Measurements from ENCODE around the gene VAC14. TPM values are rescaled to one million over a fixed set of nuclear protein-coding genes. Genes with fewer than 3 reads are reported as not detected.

VAC14 gene
- polyA plus RNA-seq, 1 of the 3 experiments (the other 2 are of a cell fraction) = 33.2 TPM

DNA sequence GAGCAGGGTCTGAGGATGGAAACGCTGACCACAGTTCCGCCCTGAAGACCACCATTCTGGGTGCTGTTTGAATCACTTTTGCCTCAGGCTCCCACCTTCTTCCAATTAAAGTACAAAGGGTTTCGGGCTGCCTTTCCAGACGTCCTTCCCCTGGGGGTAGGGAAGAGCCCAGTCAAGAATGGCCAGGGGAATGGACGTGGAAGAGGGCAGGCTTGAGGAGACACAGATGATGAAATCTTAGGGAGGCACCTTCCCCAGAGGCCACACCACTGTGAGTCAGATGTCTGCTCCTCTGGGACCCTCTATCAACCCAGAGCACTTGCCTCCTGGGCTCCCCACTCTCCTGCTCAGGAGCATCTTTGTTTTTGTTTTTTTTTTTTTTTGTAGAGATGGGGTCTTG, 87.6 kb downstream of the VAC14 start (continued):
- TF ChIP-seq, protein P1, sequence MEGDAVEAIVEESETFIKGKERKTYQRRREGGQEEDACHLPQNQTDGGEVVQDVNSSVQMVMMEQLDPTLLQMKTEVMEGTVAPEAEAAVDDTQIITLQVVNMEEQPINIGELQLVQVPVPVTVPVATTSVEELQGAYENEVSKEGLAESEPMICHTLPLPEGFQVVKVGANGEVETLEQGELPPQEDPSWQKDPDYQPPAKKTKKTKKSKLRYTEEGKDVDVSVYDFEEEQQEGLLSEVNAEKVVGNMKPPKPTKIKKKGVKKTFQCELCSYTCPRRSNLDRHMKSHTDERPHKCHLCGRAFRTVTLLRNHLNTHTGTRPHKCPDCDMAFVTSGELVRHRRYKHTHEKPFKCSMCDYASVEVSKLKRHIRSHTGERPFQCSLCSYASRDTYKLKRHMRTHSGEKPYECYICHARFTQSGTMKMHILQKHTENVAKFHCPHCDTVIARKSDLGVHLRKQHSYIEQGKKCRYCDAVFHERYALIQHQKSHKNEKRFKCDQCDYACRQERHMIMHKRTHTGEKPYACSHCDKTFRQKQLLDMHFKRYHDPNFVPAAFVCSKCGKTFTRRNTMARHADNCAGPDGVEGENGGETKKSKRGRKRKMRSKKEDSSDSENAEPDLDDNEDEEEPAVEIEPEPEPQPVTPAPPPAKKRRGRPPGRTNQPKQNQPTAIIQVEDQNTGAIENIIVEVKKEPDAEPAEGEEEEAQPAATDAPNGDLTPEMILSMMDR (IDR thresholded peaks at IDR 0.05) = no peak
- TF ChIP-seq MEF2A (IDR thresholded peaks at IDR 0.05; ENCODE audit: borderline replicate concordance, low read depth) (no peak), EZH2phosphoT487 (IDR thresholded peaks at IDR 0.05; ENCODE audit: borderline replicate concordance, low read depth) (no peak), RAD21 (IDR thresholded peaks at IDR 0.05; ENCODE audit: low read length) (no peak), CHD2 (IDR thresholded peaks at IDR 0.05; ENCODE audit: low read length, partially characterized antibody) (no peak), RFX5 (IDR thresholded peaks at IDR 0.05; ENCODE audit: low read length) (no peak), SIN3A (IDR thresholded peaks at IDR 0.05; ENCODE audit: borderline replicate concordance, low read depth, low read length) (no peak), NRF1 (IDR thresholded peaks at IDR 0.05; ENCODE audit: low read depth, low read length) (no peak)
- TF ChIP-seq, protein P2, sequence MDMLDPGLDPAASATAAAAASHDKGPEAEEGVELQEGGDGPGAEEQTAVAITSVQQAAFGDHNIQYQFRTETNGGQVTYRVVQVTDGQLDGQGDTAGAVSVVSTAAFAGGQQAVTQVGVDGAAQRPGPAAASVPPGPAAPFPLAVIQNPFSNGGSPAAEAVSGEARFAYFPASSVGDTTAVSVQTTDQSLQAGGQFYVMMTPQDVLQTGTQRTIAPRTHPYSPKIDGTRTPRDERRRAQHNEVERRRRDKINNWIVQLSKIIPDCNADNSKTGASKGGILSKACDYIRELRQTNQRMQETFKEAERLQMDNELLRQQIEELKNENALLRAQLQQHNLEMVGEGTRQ (IDR thresholded peaks at IDR 0.05; ENCODE audit: borderline replicate concordance, low read depth, low read length) = no peak

DNA sequence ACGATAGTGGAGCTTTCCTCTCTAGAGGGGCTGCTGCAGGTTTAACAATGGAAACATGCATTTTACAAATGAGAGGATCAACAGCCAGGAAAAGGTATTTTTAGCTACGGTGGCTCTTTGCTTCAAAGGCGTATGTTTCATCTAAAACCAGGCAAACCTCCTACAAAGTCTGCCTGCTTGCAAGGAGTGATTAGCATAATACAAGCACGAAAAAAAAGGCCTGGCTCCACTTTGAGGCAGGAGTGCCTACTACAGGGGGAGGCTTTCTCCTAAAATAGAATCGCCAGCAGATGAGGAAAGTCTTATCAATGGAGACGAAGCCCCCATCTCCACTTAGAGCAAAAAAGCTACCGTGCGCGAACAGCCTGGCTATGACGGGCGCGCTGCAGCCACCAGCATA, 88.0 kb downstream of the VAC14 start:
- 100% methylated on average over 5 of the region's 12 CpGs for WGBS (ENCODE audit: low lambda C conversion rate)
- no peak overlapping the region for H3K4me2 ChIP-seq
- H3K27ac ChIP-seq (ENCODE audit: low read depth in 2 of 2, low read length in 1 of 2) = peak overlapping the region in 1 of 2 experiments; percentile 98; a peak in 2 of 4 replicates
- peaks cover 31 to 80% of the 10 kb centered on the region in 2 experiments for H3K4me1 ChIP-seq (ENCODE audit: control insufficient read depth in 1 of 2, insufficient read depth in 2 of 2, low read depth in 1 of 2, low read length in 1 of 2)
- no peak for TF ChIP-seq MEF2A (IDR thresholded peaks at IDR 0.05; ENCODE audit: borderline replicate concordance, low read depth)
- TF ChIP-seq FOXM1 (IDR thresholded peaks at IDR 0.05; ENCODE audit: low read depth) = no peak
- no peak for TF ChIP-seq CHD2 (IDR thresholded peaks at IDR 0.05; ENCODE audit: low read length, partially characterized antibody)
- no peak for TF ChIP-seq YY1 (IDR thresholded peaks at IDR 0.05; ENCODE audit: low read depth)
- TF ChIP-seq SMC3 (IDR thresholded peaks at IDR 0.05; ENCODE audit: low read depth, low read length) = no peak
- TF ChIP-seq, protein P3, sequence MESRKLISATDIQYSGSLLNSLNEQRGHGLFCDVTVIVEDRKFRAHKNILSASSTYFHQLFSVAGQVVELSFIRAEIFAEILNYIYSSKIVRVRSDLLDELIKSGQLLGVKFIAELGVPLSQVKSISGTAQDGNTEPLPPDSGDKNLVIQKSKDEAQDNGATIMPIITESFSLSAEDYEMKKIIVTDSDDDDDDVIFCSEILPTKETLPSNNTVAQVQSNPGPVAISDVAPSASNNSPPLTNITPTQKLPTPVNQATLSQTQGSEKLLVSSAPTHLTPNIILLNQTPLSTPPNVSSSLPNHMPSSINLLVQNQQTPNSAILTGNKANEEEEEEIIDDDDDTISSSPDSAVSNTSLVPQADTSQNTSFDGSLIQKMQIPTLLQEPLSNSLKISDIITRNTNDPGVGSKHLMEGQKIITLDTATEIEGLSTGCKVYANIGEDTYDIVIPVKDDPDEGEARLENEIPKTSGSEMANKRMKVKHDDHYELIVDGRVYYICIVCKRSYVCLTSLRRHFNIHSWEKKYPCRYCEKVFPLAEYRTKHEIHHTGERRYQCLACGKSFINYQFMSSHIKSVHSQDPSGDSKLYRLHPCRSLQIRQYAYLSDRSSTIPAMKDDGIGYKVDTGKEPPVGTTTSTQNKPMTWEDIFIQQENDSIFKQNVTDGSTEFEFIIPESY (IDR thresholded peaks at IDR 0.05; ENCODE audit: borderline replicate concordance, low read depth) = no peak
- TF ChIP-seq EP300 (IDR thresholded peaks at IDR 0.05; ENCODE audit: borderline replicate concordance in 1 of 2, low read depth in 1 of 2, low read length in 1 of 2) = no peak
- H3K36me3 ChIP-seq (replicated peaks in 1 of 2; ENCODE audit: control insufficient read depth in 1 of 2, insufficient read depth in 2 of 2, low read length in 1 of 2) = no peaks in the 10 kb centered on the region
- H3K79me2 ChIP-seq (ENCODE audit: insufficient read depth) = no peaks in the 10 kb centered on the region
- no peaks in the 10 kb centered on the region for H3K27me3 ChIP-seq (ENCODE audit: insufficient read depth)
- H3F3A ChIP-seq (replicated peaks; ENCODE audit: insufficient read depth) = peaks cover 24% of the 10 kb centered on the region
- no peaks in the 10 kb centered on the region for H3K9me2 ChIP-seq
- no peak overlapping the region for H3K9ac ChIP-seq
- ChIA-PET CTCF (interaction anchor here (0.6 to 4.7 kb wide), 5 partner anchors 9 to 60 kb away, joined by 3 to 29 read pairs (median 4); no protein-coding TSS in a partner anchor), POLR2A (interaction anchor here (1.1 to 3.0 kb wide), 3 partner anchors 10 to 28 kb away, joined by 3 to 17 read pairs (median 5); no protein-coding TSS in a partner anchor)
- H4K20me1 ChIP-seq (ENCODE audit: insufficient read depth) = no peaks in the 10 kb centered on the region
- no peaks in the 10 kb centered on the region for H3K9me3 ChIP-seq
- H2AFZ ChIP-seq (ENCODE audit: low read depth) = no peak overlapping the region
- H3K4me3 ChIP-seq (ENCODE audit: low read depth in 2 of 2, low read length in 1 of 2) = no peak overlapping the region
- no peak for DNase-seq

All from SK-N-SH (cell line).